MM.1S (cell line): ENCODE data around the gene MAP3K2.

ENCODE experiments used
- CTCF ChIP-seq: fragments of 300-600 bp; sonication (generic); IDR thresholded peaks from 2 replicates; pipeline ENCODE4 v1.5.1; 2016; ENCODE audit warnings: antibody characterized with exemption, low read length, mixed read lengths
- EZH2 ChIP-seq: fragments of 300-600 bp; sonication (generic); optimal IDR thresholded peaks from 2 replicates; pipeline ENCODE3; 2017; ENCODE audit warnings: low read depth, mild to moderate bottlenecking, antibody characterized with exemption, low read length, mixed read lengths

GRCh38 chr2:127373362-127374083 is 14.3 kb downstream of the MAP3K2 start:
- TF ChIP-seq CTCF (no peak), EZH2 (no peak)
